ENCODE measurements around the gene LCNL1.
A peak's percentile ranks its signal among the peaks of the same experiment; 100 is the strongest.

The LCNL1 gene

GRCh38 chr9:137011907-137012675 is 29.3 kb downstream of the LCNL1 start:
- no peak for DNase-seq (ENCODE audit: low read depth in 2 of 2)

DNA sequence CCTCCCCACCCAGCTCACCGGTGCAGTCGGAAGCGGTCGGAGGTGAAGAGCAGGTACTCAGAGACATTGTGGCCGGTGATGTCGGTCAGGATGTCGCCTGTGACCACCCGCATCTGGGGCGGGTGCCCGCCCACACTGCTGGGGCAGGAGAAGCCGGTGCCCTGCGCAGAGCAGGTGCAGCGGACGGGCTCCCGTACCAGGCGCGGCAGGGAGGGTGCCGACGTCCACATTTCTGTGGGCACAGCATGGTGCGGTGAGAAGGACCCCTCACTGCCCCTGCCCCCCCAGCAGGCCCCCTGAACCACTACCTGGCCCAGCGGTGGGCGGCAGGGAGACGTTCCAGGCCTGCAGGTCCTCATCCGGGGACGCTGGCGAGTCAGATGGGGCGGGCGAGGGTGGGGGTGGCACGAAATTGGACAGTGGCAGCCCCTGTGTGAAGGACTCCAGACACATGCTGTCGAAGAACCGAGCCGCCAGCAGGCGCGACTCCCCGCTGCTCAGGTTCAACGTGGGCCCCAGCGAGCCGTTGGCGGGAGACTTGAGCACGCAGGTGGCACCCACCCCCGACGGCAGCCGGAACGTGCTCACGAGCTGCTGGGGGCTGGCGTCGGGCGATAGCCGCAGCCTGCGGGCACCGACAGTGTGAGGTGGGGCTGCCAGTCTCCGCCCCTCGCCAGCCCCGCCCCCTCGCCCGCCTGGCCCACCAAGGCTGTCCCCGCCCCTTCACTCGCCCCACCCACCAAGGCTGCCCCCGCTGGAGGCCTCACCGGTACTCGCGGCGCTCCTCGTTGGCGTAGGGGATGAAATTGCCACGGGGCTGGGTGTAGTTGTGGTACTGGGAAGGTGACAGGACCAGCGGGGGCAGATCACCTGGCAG is 30.1 kb downstream of the LCNL1 start:
- no peak for DNase-seq (ENCODE audit: low read depth in 2 of 2)

GRCh38 chr9:137013571-137013940 is 30.8 kb downstream of the LCNL1 start:
- DNase-seq (ENCODE audit: low read depth in 2 of 2): no peak

DNA sequence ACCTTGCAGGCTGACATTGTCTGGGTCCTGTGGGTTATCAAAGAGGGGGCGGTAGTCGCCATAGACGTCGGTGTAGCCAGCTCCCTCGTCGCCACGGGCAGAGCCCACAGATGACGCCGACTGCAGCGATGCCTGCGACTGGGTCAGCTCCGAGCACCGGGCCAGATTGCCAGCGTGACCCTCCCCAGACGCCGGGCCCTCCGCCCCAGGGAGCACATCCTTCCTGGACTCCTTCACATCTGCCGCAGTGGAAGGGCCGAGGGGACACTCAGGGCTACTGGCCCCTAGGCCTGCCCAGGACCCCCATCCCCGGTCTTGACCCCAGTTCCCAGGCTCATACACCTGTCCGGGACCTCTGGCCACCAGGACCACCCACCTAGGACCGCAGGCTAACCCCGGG is 31.4 kb downstream of the LCNL1 start:
- no peak for DNase-seq (ENCODE audit: low read depth in 2 of 2)

DNA sequence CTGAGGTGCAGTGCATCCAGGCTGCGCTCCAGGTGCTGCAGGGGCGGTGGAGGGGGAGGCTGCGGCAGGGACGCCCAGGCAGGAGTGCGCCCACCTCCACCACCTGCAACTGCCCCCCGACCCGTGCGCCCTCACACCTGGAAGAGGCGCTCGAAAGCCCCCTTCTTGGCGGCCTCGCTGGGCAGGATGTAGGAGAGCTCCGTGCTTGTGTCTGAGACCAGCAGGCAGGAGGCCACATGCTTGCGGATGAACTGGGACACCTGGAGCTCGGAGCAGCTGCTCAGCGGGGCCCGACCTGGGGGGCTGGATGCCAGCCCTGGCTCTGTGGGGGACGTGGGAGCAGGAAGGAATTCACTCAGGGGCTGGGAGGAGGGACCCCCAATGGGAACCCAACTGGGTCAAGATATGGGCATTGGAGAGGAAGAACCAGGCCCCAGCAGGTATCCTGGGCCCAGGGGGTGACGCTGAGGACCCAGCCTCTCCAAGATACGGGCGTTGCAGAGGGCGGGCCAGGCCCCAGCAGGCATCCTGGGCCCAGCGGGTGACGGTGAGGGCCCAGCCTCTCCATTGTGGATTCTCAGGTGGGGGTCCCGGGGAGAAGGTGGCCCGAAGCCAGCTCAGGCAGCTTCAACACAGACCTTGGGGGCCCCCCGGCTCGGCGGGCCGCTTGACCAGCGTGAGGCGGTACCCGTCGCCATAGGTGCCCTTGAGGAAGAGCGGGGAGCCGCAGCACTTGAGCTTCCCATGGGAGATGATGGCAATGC is 32.2 kb downstream of the LCNL1 start:
- no peak for DNase-seq (ENCODE audit: low read depth in 2 of 2)

- DNase-seq (ENCODE audit: low read depth in 2 of 2): no peak
Measured at GRCh38 chr9:137015540-137015930, 32.7 kb downstream of the LCNL1 start.

DNA sequence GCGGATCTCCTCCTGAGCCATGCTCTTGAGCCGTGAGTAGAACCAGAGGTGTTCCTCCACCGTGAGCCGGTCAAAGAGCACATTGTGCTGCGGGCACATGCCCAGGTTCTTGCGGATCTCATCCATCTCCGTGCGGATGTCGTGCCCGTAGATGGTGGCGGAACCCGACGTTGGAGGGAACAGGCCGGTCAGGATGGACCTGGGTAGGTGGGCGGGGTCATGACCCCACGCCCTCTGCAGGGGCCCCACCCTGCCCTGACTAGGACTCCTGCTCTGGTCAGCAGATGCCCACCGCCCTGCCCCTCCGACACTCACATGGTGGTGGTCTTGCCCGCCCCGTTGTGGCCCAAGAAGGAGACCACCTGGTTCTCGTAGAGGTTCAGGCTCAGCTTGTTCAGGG is 33.2 kb downstream of the LCNL1 start:
- no peak for DNase-seq (ENCODE audit: low read depth in 2 of 2)

GRCh38 chr9:137016436-137016835 is 33.6 kb downstream of the LCNL1 start:
- DNase-seq (ENCODE audit: low read depth in 2 of 2): no peak

GRCh38 chr9:137017071-137017470 is 34.3 kb downstream of the LCNL1 start:
- no peak for DNase-seq (ENCODE audit: low read depth in 2 of 2)

- no peak for DNase-seq (ENCODE audit: low read depth in 2 of 2)
Measured at GRCh38 chr9:137017791-137018497, 35.2 kb downstream of the LCNL1 start.

GRCh38 chr9:137018761-137019559 is 36.2 kb downstream of the LCNL1 start:
- DNase-seq (ENCODE audit: low read depth in 2 of 2): no peak

DNA sequence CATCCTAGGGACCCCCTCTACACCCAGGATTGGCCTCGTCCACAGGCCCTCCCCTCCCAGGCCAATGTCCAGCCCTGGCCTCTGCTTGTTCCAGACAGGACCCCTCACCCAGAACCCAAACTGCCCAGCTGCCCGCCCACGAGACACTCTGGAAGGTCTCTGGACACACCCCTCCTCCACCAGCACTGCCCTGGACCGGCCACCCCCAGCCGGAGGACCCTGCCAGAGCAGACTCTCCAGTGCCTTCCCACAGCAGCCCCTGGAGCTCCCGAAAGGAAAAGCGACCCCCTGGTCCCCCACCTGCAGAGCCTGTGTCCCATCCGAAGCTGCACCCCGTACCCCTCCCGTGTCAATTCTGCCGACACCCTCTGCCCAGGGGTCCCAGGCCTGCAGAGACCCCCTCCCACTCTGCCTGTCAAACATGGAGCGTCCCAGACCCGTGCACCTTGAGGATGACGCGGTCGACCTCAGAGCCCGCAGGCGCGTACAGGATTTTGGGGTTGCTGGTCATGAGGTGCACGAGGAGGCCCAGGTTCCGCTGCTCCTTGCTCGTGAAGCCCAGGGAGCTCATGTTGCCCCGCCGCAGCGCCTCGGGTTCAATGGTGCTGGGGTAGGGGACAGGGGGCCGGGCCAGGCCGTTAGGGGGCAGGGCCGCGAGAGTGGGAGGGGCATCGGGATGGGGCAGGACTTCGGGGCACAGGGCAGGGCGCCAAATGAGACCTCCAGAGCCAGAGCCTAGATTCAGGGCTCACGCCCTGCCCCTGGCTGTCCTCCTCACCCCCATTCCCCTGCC is 37.3 kb downstream of the LCNL1 start:
- DNase-seq (ENCODE audit: low read depth in 2 of 2): no peak

DNA sequence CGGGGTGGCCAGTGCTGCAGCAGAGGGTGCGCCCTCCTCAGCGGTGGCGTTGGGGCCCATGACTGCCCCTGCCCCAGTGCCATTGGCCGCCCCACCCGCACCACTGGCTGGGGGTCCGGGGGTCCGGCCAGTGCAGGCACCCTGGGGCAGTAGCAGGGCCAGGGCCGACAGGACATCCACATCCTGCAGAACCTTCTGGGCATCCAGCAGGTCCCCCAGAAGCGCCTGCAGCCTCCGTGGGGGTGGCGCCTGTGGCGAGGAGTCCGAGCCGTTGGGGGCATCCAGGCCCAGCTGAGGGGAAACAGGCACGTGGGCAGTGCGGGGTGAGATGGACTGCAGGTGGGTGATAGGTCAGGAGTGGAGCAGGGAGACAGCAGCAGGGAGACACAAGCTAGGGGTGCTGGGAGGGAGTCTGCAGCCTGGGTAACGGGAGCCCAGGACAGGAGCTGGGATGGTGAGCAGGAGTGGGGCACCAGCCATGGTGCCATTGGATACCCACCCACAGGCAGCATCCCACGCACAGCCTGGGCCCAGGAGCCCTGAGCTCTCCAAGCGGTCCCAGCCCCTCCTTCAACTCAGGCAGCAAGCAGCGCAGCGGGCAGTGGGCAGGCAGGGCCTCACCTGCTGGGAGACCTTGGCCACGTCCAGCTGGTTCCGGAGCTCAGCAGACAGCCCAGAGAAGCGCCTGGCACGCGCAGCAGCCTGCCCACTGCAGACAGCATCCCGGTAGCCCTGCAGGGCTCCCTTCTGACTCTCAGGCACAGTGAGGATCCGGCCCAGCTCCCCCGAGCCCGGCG is 38.2 kb downstream of the LCNL1 start:
- DNase-seq (ENCODE audit: low read depth in 2 of 2): no peak

DNA sequence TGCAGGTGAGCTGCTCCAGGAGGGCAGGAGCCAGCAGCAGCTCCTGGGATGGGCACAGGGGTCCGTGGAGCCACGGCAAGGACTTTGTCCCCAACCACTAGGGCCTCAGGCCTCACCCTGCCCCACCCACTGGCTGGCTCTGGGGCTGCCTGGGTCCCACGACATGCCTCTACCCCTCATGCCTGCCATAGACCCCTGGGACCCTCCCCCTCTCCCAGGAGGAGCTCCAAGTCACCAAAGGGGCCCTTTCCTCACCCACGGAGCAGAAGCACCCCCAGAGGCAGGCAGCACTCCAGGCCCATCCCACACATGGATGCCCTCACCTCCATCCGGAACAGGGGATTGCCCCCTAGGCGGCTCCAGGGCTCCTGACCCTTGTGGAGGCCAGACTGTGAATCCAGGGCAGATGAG is 38.8 kb downstream of the LCNL1 start:
- DNase-seq (ENCODE audit: low read depth in 2 of 2): no peak

DNA sequence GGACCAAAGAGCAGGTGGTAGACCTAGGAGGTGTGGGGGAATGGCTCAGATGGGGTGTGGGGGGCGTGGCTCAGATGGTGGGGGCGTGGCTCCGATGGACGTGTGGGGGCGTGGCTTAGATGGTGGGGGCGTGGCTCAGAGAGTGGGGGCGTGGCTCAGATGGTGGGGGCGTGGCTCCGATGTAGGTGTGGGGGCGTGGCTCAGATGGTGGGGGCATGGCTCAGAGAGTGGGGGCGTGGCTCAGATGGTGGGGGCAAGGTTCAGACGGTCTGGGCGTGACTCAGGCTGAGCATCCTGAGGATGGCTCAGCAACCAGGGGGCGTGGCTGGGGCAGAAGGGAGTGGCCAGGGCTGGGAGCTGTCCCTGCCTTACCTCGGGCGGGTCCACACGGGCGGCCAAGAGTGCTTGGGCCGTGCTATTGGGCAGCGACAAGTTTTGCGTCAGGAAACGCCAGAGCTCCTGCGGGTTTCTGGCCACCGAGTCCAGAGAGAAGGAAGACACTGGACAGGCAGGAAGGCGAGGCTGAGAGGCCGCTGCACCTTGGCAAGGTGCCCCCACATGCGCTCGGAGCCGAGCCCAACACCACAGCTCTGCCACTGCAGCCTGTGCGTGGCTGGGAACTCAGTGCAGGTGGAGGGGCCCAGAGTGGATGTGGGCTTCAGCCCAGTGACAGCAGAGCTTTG is 39.3 kb downstream of the LCNL1 start:
- peak; percentile 56 to 62 for DNase-seq (ENCODE audit: low read depth in 2 of 2)

- DNase-seq (ENCODE audit: low read depth in 2 of 2): no peak
Measured at GRCh38 chr9:137022662-137023008, 39.8 kb downstream of the LCNL1 start.

- DNase-seq (ENCODE audit: low read depth in 2 of 2): no peak
Measured at GRCh38 chr9:137023157-137023556, 40.4 kb downstream of the LCNL1 start.

GRCh38 chr9:137023583-137023991 is 40.8 kb downstream of the LCNL1 start:
- no peak for DNase-seq (ENCODE audit: low read depth in 2 of 2)

DNA sequence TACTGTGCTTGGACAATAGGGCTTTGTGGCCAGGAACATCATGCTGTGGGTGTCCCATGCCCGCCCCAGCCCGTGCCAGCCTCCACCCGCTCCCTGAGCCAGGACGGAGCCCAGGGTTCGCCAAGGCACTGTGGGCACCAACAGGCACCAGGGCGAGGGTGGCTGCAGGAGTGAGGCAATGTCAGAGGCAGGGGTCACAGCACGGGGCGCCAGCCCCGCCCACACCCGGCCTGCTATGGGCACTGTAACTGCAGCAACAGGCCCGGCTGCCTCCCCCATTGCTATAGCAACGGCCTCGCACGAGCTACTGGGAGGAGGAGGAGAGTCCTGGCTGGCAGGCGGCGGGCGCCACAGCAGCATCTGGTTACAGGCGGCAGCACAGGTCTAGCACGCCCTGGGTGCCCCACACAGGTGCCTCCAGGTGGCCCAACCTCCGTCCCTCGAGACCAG is 42.7 kb downstream of the LCNL1 start:
- no peak for DNase-seq (ENCODE audit: low read depth in 2 of 2)
